G401.6 (cell line): ENCODE measurements around the gene ZFHX3.

Experiments
- FAIRE-seq: peaks from 2 replicates; lab custom pipeline; 2012; peaks lifted over from hg19 to GRCh38; lab: Jason Lieb, UNC

Gene ZFHX3

GRCh38 chr16:73054813-73055482, 7.0 kb upstream of the ZFHX3 start:
- FAIRE-seq: peak; percentile 40

- FAIRE-seq: no peak
These were observed 6.5 kb upstream of the ZFHX3 start for GRCh38 chr16:73054498-73054812.

GRCh38 chr16:73054125-73054484, 6.2 kb upstream of the ZFHX3 start:
- FAIRE-seq: no peak

- no peak for FAIRE-seq
These were observed 5.6 kb upstream of the ZFHX3 start for GRCh38 chr16:73053364-73054124.

GRCh38 chr16:73053038-73053363, 5.1 kb upstream of the ZFHX3 start:
- FAIRE-seq: no peak

- FAIRE-seq: no peak
These were observed 4.6 kb upstream of the ZFHX3 start for GRCh38 chr16:73052576-73052975.

GRCh38 chr16:73051961-73052360, 4.0 kb upstream of the ZFHX3 start:
- FAIRE-seq: no peak

GRCh38 chr16:73051226-73051625, 3.3 kb upstream of the ZFHX3 start:
- FAIRE-seq: no peak

GRCh38 chr16:73050201-73051099, 2.5 kb upstream of the ZFHX3 start:
- FAIRE-seq: no peak

GRCh38 chr16:73049511-73049910, 1.6 kb upstream of the ZFHX3 start:
- no peak for FAIRE-seq

- FAIRE-seq: no peak
These were observed 1.2 kb upstream of the ZFHX3 start for GRCh38 chr16:73049091-73049490.

GRCh38 chr16:73048292-73049080, 558 bp upstream of the ZFHX3 start:
- no peak for FAIRE-seq

- no peak for FAIRE-seq
These were observed 750 bp downstream of the ZFHX3 start for GRCh38 chr16:73047221-73047535.

GRCh38 chr16:73046849-73047214, 1.1 kb downstream of the ZFHX3 start:
- no peak for FAIRE-seq

GRCh38 chr16:73046202-73046848, 1.6 kb downstream of the ZFHX3 start:
- FAIRE-seq: no peak

- FAIRE-seq: no peak
These were observed 4.0 kb downstream of the ZFHX3 start for GRCh38 chr16:73043828-73044467.

GRCh38 chr16:73042807-73043206, 5.1 kb downstream of the ZFHX3 start:
- no peak for FAIRE-seq

GRCh38 chr16:73041676-73042075, 6.3 kb downstream of the ZFHX3 start:
- no peak for FAIRE-seq

GRCh38 chr16:73040735-73041402, 7.1 kb downstream of the ZFHX3 start:
- no peak for FAIRE-seq

- no peak for FAIRE-seq
These were observed 7.8 kb downstream of the ZFHX3 start for GRCh38 chr16:73040136-73040535.
